GM18520 (cell line): ENCODE measurements around the gene ITGA5.
A peak's percentile ranks its signal among the peaks of the same experiment; 100 is the strongest.

ENCODE experiments used
- ATAC-seq: cut with Tn5 transposase; IDR thresholded peaks from one replicate; pipeline ENCODE4 v1.9.1; 2021; ENCODE audit not compliant: unreplicated experiment

ITGA5 gene

DNA sequence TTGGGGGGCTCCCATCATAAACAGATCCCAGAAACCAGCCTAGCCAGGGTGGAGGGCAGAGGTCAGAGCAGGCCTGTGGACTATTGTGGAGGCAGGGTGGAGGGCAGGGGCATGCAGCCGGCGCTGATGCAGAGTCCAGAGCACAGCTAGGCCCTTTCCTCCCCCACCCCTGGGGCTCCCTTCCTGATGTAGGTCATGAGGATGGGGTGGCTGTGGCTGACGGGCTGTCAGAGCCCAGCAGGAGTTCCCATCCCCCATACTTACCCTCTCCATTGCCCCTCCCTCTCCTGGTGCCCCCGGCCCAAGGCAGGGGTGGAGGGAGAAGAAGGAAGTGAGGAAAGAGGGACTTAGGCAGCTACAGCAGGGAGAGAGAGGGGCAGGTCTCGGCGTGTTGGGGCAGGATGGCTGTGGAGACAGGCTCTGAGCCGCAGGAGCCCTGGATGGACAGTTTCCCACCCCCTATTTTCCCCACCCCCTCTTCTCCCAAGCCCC, 28.8 kb downstream of the ITGA5 start:
- ATAC-seq, result no peak

DNA sequence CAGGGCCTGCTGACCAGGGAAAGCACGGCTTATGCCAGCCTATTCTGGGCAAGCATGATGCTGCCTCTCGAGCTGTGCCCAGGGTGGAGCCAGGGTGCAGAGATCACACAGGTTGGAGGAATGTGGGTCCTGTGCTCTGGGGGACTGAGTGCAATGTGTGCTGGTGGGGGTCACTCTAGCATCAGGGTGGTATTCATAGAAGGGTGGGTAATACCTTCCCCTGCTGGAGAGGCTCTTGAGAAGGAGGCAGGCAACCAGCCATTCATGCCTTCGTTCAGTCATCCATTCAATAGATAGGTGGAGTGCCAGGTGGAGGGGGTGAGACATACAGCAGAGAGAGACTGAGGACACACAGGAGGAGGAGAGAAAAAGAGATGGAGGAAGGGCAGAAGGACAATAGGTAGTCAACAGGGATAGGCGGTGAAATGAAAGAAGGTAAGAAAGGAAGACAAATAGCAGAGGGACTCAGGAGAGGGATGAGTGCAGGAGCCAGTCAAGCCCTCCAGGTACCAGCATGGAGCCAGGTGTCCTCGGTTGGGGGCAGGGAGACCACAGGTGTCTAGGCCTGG, 29.4 kb downstream of the ITGA5 start:
- ATAC-seq, result no peak

DNA sequence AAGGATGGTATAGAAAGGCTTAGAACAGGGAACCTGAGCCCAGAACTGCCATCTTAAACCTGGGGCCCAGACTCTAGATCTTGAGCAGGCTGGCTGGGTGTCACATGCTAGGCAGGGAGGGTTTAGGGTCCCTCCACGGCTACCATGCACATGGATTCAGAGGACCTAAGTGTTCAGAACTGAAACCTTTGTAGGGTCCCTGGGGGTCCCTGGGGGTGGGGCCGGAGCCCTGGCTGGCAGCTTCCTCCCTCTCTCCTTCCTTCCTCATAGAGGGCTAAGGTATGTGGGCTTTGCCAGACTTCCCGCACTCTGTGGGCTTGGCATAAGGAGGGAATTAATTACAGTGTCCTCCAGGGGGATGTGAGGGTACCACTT, 29.9 kb downstream of the ITGA5 start:
- ATAC-seq, result no peak

DNA sequence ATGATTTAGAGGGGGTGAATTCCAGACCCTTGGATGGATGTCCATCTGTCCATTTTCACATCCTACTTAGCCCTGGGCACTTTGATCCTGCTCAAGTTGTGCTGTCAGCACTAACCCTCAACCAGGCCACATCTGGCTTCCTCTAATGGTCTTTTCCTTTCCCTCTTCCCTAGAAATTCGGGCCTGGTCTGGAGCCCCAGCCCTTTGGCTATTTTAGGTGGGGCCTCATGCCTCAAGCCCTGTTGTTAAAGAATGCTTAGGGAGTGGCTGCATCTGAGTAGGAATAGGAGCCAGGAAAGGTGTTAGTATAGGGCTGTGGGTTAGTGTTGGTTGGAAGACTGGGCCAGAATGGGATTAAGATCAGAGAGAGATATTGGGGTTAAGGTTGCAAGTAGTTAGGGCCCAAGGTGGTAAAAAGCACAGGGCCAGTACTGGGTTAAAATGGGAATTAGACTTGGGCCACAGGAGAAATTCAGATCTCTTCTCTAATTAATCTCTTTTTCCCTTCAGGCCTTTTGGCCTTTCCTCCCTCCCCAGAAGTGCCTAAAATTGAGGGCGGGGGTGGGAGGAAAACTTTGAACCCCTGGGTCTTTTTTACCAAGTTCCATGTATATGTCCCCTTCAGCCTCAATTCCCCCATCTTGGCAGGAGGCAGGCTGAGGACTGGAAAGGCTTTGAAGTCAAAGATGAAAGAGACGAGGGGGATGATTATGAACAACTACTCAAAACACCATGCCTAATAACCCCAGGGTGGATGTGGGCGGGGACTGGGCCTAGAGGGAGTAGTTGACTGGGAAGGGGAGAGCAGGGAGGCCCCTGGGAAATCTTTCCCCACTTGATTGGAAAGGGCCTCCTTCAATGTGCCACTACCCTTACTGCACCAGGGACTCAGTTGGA, 30.6 kb downstream of the ITGA5 start:
- no peak for ATAC-seq

DNA sequence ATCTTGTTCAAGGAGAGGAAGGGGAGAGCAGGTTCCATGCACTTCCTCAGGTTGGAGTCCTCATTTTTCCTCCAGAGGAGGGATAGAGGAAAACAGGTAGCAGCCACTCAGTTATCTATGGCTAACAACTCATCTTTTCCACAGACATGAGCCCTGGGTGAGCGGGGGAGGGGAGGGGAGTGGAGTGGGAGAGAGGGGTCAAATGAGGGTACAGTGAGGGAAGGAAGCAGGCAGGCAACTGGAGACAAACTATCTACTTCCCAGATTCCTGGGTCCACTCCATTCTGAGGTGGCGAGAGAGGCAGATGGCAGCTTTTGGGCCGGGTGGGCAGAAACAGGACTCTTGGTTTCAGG, 32.0 kb downstream of the ITGA5 start:
- ATAC-seq, result no peak

DNA sequence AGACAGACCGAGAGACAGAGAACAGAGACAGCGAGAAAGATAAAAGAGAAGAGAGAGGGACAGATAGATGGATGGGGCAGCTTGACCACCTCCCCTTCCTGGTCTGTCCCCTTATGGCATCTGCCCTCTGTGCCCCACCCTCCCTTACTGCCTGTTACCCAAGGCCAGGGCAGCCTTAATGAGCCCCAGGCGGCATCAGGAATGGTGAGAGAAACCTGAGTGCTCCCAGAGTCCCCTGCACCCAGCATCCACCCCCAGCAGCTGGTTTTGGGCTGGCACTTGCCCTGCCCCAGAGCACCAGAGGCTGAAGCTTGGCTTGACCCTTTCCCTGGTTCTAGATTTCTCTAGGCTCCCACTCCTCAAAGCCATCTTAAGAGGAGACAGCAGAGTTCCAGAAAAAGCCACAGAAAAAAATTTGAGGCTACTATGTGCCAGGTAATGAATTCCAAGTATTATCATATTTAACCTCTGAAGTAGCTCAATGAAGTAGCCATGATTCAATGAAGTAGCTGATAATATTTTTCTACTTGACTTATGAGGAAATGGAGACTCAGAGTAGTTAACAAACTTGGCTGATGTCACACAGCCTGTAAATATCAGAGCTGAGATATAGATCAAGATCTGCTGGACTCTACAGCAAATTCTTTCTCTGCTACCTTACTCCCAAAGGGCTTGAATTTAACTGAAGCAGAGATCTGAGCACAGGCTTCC, 32.5 kb downstream of the ITGA5 start:
- ATAC-seq, result no peak

DNA sequence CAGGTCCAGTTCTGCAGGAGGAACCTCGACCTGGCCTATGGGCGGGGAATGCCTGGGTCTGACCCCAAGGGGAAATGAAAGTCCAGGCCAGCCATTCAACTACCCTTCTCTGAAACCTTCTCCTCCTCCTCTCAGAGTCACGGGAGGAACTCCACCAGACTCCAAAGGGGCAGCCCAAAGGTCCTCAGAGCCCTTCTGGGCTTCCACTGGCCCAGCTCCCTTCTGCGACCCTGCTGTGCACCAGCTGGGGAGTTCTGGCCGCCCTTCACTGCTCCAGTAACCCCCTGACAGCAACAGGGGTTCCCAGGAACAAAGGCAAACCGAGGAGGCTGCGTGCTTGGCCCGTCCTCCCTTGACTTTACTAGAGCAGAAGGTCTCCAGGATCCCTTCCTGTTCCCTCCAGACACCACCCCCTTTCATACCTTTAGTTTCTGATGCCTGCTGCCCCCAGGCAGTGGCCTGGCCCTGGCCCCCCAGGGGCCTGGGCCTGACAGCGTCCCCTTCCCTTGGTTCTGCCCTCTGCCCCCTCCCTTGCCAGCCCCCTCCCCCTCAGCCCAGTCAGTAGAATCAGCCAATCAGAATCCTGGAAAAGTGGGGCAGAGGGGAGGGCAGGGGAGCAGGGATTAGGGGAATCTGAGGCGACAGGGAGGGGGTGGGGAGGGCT, 33.7 kb downstream of the ITGA5 start:
- ATAC-seq, result no peak

DNA sequence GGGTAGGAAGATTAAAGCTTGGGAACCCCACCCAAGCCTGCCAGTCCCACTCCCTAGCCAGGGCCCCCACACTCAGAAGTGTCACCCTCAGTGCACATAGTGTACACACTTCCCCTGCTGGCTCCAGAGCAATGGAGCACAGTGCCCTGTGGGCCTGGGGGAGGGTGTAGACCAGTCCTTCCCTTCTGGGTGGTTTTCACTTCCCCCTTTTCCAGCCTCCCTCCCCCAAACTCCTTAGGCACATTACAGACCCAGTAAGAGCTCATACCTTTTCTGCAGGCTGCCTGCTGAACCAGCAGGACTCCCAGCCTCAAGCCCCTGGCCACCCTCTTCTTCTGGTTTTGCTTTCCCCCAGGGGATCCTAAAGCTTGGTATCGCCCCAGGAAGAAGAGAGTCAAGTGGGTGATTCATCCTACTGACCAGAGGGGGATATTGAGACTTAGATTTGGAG, 34.5 kb downstream of the ITGA5 start, which contains the start of gene ZNF385A:
ZNF385A (minus strand) TSS at position 143 of the 451 bp plus-strand sequence. CDS start 219 bp downstream, outside the sequence.
- no peak for ATAC-seq

DNA sequence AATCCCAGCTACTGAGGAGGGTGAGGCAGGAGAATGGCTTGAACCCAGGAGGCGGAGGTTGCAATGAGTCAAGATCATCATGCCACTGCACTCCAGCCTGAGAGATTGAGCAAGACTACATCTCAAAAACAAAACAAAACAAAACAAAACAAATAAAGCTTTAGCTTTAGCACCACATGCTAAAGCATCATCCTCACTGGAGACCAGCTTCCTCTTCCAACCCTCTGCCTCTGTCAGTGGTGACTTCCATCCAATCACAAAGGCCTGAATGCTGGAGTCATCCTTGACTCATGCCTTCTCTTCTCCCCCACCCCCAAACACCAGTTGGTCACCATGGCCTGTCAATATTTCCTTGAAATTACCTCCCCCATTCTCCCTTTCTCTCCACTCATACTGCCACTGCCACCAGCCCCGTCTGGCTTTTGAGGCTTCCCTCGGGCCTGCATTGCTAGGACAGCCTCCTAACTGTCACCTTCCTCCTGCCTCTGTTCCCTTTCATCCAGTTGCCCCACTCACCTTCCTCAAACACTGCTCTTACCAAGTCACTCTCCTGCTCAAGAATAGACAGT, 35.9 kb downstream of the ITGA5 start:
- ATAC-seq, result no peak

DNA sequence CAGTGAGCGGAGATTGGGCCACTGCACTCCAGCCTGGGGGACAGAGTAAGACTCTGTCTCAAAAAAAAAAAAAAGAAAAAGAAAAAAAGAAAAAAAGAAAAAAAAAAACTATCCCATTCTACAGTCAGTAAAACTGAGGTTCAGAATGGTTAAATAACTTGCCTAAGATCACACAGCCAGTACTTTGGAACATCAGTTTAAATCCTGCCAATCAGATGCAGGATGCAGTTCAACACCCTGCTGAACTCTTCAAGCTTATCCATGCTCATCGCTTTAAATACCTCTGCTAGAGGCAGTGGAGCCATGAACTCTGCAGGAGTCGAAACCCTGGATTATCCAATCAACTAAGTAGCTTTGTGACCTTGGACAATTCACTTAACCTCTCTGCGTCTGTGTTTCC, 37.9 kb downstream of the ITGA5 start:
- no peak for ATAC-seq

DNA sequence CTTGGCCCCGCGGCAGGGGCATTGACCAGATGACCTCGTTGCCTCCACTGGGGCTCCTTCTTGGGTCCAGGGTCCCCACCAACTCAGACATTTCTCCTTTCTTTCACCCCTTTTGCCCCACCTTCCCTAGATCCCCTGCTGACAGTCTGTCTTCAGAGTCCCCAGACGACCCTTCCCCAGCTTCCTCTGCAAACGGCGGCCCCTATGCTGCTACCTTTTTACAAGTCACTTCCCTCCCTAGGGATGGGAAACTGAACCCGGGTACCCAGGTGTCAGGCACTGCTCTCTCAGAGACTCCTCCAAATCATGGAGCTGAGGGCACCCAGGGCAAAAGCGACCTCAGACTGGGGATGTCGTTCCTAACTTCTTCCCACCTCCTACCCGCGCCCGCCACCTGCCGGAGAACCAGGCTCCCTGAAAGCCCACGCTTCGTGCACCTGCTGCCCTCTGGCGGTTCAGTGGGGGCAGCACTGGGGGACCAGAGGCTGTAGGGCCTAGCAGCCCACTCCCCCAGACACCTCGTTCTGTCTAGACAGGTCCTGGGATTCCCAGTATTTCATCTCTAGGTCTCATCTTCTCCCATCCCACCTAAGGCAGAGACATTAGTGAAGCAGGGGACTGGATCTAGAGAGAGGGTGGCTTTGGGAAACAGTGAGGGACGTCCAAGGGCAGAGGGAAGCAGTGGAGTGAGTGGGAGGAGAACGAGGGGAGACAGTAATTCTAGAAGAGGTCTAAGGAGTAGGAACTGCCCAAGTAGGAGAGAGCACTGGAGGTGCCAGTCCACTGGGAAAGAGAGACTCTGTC, 39.5 kb downstream of the ITGA5 start:
- ATAC-seq, result peak; percentile 46

DNA sequence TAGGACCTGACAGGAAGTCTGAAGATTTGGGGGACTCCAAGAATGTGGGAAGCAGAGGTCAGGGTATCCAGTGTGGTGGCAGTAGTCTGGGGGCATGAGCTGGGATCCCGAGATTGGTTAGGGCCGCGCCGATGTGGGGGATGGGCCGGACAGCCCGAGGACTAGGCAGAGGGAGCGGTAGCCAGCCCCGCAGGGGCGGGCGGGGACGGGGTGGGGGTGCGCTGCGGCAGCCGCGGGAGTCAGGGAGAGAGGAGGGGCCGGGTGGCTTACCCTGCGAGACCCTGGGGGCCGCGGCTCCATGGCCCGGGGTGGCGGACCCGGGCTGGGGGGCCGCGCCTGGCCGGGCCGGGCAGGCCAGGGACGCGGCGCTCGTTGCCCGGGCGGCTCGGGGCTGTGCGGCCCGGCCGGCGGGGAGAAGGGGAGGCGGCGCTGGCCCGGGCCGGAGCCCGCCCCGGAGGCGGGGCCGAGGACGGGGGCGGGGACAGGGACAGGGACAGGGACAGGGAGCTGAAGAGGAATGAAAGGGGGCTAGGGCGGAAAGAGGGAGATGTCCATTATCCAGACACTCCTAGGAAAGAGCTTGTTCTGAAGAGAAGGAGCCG, 40.2 kb downstream of the ITGA5 start:
- no peak for ATAC-seq

DNA sequence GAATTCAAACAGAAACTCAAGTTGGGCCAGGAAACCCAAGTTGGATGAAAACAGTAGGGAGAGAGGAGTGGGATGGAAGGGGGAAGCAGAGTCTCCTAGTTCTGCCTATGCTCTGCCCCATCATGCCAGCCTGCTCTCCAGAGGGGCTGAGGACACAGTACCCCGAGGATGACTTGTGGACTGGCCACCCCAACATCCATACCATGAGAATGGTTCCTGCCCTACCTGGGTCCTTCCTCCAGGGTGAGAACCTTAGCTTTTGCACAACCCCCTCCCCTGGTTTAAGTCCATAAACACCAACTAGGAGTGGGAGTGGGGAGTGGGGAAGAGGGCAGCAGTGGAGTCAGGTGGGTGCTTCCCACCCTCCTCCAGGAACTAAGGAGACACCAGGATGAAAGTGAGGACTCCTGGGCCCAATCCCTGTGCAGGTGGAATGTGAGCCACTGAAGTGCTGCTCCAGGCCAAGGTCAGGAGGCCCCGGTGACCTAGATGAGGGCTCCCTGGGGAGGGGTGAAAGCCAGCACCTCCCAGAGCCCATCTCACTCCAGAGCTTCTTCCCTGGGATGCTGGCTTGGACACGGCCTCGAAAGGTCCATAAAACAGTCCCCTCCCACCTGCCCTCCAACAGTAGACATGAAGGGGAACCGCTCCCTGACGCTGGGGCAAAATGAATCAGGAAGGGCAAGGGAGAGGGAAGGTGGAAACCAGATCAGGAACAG, 41.1 kb downstream of the ITGA5 start:
- ATAC-seq, result no peak

DNA sequence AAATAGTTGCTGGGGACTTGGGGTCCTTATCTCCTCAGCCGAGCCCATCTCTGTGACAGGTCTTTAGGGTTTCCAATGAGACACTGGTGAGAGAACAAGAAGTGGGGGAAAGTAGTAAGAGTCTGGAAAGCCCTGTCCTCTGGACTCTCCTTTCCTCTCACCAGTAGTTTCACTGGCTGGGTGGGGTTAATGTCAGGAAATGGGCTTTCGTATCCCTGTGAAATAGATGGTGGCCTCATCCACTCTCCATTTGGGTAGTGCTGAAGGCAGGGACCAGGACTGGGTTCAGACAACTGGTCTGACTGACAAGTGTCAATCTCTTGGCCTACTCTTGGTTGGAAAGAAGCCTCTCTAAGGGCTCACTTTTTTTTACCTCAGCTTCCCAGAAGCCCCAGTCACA, 42.1 kb downstream of the ITGA5 start:
- ATAC-seq, result no peak

DNA sequence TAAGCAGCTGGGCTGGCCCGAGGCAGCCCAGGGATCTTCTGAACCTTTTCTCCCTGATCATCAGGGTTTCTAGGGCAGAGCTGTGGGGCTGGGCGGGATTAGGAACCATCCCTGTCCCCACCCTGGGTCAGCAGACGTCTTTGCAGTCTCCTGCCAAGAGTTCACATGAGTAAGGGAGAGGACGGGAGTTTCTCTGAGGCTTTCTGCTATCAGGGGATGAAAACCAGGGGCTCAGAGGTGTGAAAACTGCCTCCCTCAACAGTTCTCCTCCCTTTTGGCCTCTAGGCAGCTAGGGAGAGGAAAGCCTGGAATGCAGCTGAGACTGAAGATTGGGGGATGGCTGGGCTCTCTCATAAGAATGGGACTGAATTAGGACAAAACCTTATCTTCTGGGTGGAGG, 42.5 kb downstream of the ITGA5 start:
- ATAC-seq, result no peak

DNA sequence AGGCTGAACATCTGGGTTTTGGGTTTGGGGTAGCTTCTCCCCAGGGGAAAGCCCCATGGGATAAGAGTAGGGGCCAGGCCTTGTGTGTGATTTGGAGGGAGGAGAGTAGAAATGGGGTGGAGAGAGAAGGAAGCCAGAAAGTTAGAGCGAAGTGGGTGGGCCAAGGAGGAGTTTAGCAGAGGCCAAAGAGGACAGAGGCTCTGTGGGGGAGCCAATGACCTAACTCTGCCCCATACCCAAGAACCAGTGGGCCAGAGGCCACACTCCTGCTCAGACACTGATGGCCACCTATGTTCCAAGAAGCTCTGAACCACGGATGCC, 43.8 kb downstream of the ITGA5 start:
- no peak for ATAC-seq

DNA sequence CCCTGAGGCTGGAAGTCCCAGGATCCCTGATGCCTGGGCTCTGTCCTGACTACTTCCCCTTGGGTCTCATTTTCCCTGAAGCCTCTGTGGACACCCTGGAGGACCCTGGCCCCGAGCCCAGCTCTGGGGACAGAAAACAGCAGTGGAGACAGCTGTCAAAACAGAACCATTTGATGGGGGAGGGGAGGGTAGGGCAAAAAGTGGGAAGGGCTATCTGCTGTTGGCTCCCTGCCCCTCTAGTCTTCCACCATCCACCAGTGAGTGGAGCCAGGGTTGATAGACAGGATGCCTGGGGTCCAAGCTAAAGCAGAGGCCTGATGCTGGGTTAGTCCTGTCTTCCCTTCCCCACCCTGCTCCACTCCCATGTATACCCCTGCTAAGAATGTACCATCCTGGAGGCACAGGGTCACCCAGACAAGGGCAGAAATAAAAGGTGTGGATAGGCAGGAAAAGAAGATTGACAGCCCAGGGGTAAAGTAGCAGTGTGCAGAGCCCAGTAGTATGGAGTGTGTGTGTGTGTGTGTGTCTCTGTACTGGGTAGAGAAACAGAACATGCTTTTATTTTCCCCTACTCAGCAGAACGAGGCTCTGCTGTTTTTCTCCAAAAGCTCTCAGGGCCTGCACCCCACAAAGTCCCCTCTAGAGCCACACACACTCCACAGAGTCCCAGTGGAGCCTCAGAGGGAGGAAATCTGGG, 44.4 kb downstream of the ITGA5 start:
- ATAC-seq, result no peak
